Neural progenitor cell (in vitro differentiated cells): ENCODE results near the gene EFCC1. TPM values are rescaled to one million over a fixed set of nuclear protein-coding genes. Genes with fewer than 3 reads are reported as not detected.

Experiments
- DNase-seq: peaks from one replicate; pipeline ENCODE4 v3.0.0-alpha.2; 2016; ENCODE audit warnings: low spot score
- H2AFZ ChIP-seq: fragments of 200-600 bp; sonication (generic); replicated peaks from 2 replicates; pipeline ENCODE4 v1.6.1; 2016; ENCODE audit warnings: antibody characterized with exemption
- H3F3A ChIP-seq: fragments of 200-600 bp; sonication (generic); 2 replicates; pipeline ENCODE4 v1.6.1; 2016; ENCODE audit warnings: antibody characterized with exemption, low read depth
- H3K27ac ChIP-seq: fragments of 200-600 bp; sonication (generic); 2 replicates; pipeline ENCODE4 v1.5.1; 2016; ENCODE audit warnings: mild to moderate bottlenecking
- H3K27me3 ChIP-seq: fragments of 200-600 bp; sonication (generic); 2 replicates; pipeline ENCODE4 v1.6.1; 2016; ENCODE audit warnings: mild to moderate bottlenecking, moderate library complexity
- H3K36me3 ChIP-seq: fragments of 200-600 bp; sonication (generic); 2 replicates; pipeline ENCODE4 v1.5.1; 2016
- H3K4me1 ChIP-seq: fragments of 200-600 bp; sonication (generic); 2 replicates; pipeline ENCODE4 v1.6.1; 2016; ENCODE audit warnings: mixed run types
- H3K4me2 ChIP-seq: fragments of 200-600 bp; sonication (generic); 2 replicates; pipeline ENCODE4 v1.6.1; 2016
- H3K4me3 ChIP-seq: fragments of 200-600 bp; sonication (generic); 2 replicates; pipeline ENCODE4 v1.5.1; 2016
- H3K79me2 ChIP-seq: fragments of 200-600 bp; sonication (generic); 2 replicates; pipeline ENCODE4 v1.6.1; 2016; ENCODE audit warnings: low read depth
- H3K9ac ChIP-seq: fragments of 200-600 bp; sonication (generic); 2 replicates; pipeline ENCODE4 v1.6.1; 2016
- H3K9me3 ChIP-seq: fragments of 200-600 bp; sonication (generic); 2 replicates; pipeline ENCODE4 v1.5.1; 2016; ENCODE audit warnings: low read depth
- H4K20me1 ChIP-seq: fragments of 200-600 bp; sonication (generic); 2 replicates; pipeline ENCODE4 v1.6.1; 2016; ENCODE audit warnings: low read depth
- H3K27ac Mint-ChIP-seq: 3 replicates; pipeline ENCODE4 v1.8.0; 2021; ENCODE audit warnings: mixed read lengths
- H3K27me3 Mint-ChIP-seq: 2 replicates; pipeline ENCODE4 v1.8.0; 2022; ENCODE audit warnings: low read depth, mild to moderate bottlenecking, inconsistent platforms, moderate library complexity, mixed read lengths; ENCODE audit not compliant: insufficient read depth
- H3K36me3 Mint-ChIP-seq: 3 replicates; pipeline ENCODE4 v1.8.0; 2021; ENCODE audit warnings: mixed read lengths
- H3K4me1 Mint-ChIP-seq: 3 replicates; pipeline ENCODE4 v1.8.0; 2021; ENCODE audit warnings: mixed read lengths
- H3K4me3 Mint-ChIP-seq: 3 replicates; pipeline ENCODE4 v1.8.0; 2021; ENCODE audit warnings: mild to moderate bottlenecking, moderate library complexity, mixed read lengths
- H3K9me3 Mint-ChIP-seq: 3 replicates; pipeline ENCODE4 v1.8.0; 2020; ENCODE audit warnings: mixed read lengths
- EZH2 ChIP-seq: fragments of 200-600 bp; sonication (generic); IDR thresholded peaks from 2 replicates; pipeline ENCODE4 v1.6.1; 2017; ENCODE audit warnings: antibody characterized with exemption, mild to moderate bottlenecking, moderate library complexity
- EZH2phosphoT487 ChIP-seq: fragments of 200-600 bp; sonication (generic); IDR thresholded peaks from 2 replicates; pipeline ENCODE4 v1.6.1; 2017; ENCODE audit warnings: antibody characterized with exemption
- total RNA-seq: library from RNA; depleted of rRNA; stranded (reverse); fragments of >200 nt; gene quantifications from 2 replicates; pipeline ENCODE4 v1.2.3, GENCODE V29; 2015; ENCODE audit warnings: low replicate concordance
- TF ChIP-seq, protein P1 (sequence below): fragments of 200-600 bp; sonication (generic); IDR thresholded peaks from 2 replicates; pipeline ENCODE4 v1.5.1; 2017; ENCODE audit warnings: antibody characterized with exemption, mild to moderate bottlenecking

EFCC1 gene
- total RNA-seq, 1 donor from 2014 or later: 1.1 TPM

DNA sequence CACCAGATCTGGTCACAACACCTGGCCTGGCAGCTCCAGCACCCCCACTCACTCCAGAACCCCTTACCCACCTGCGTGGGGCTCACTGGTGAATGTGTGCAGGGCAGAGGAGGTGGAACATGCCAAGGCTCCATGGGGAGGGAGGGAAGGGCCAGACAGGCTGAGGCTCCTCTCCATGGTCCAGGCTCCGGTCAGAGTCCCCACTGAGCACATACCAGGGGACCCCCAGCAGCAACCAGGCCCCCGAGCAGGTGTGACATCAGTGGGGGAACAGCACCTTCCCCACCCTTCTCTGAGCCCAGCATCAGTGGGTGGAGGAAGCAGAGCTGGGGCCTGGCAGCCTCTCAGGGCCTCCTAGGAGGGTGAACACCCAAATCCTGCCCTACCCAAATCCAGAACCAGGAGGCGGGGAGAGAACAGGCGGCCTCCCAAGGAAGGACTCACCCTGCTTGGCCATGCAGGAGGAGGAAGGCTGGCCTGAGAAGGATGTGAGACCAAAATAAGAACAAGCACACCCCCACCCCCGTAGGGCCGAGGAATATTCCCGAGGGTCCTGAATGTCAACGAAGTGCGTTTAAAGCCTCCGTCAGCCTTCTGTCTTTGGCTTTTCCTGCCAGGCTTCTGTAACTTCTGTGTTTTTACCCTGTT, 58.3 kb downstream of the EFCC1 start:
- DNase-seq: no peak
- TF ChIP-seq, protein P1, sequence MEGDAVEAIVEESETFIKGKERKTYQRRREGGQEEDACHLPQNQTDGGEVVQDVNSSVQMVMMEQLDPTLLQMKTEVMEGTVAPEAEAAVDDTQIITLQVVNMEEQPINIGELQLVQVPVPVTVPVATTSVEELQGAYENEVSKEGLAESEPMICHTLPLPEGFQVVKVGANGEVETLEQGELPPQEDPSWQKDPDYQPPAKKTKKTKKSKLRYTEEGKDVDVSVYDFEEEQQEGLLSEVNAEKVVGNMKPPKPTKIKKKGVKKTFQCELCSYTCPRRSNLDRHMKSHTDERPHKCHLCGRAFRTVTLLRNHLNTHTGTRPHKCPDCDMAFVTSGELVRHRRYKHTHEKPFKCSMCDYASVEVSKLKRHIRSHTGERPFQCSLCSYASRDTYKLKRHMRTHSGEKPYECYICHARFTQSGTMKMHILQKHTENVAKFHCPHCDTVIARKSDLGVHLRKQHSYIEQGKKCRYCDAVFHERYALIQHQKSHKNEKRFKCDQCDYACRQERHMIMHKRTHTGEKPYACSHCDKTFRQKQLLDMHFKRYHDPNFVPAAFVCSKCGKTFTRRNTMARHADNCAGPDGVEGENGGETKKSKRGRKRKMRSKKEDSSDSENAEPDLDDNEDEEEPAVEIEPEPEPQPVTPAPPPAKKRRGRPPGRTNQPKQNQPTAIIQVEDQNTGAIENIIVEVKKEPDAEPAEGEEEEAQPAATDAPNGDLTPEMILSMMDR: no peak
- TF ChIP-seq EZH2phosphoT487: no peak
- no peak for TF ChIP-seq EZH2
- H3K27ac Mint-ChIP-seq: no peak overlapping the region

DNA sequence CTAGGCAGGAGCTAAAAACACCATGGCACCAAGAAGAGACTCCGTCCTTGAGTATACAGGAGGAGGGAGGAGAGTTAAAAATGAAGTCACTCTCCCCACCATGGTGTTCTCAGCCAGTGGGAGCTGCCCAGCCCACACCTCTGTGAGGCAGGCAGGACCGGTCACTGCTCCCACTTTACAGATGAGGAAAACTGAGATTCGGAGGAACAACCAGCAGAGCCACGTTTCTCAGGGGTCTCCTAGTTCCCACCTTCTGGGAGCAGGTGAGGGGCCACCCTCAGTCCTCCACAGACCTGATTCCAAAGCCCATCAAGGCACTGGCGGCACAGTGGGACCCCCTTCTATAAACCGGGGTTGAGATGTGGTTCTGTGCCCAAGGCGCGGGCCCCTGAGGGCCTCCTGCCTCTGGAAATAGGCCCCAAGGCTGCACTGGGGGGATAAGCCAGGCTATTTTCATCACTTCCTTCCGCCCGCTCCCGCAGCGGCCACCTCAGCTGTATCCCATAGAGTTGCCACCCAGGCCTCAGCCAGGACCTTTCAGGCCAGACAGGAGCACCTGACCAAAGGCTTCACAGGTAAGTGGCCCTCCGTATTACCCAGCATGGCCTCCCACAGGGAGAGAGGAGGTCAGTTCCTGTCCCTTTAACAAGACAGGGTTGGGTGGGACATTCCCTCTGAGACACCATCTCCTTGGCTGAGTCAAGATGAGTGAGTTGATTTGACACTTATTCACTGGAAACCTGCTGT, 59.3 kb downstream of the EFCC1 start, which contains the start of gene GP9:
Gene GP9, plus strand, starts transcription at position 504 of the 747 bp plus-strand sequence. CDS start 961 bp downstream, outside the sequence.
- peaks cover 6% of the 10 kb centered on the region for H3K27me3 Mint-ChIP-seq
- H3K9me3 ChIP-seq: no peaks in the 10 kb centered on the region
- no peak within 1 kb of the TSS for H3K4me2 ChIP-seq
- no peak within 1 kb of the TSS for H3K4me3 ChIP-seq
- TF ChIP-seq EZH2 (no peak), EZH2phosphoT487 (no peak)
- TF ChIP-seq, protein P1: no peak
- H3F3A ChIP-seq: no peaks in the 10 kb centered on the region
- H3K36me3 Mint-ChIP-seq: no peaks in the 10 kb centered on the region
- H3K79me2 ChIP-seq: no peaks in the 10 kb centered on the region
- H2AFZ ChIP-seq: no peak within 1 kb of the TSS
- no peaks in the 10 kb centered on the region for H3K27me3 ChIP-seq
- H3K9ac ChIP-seq: no peak within 1 kb of the TSS
- no peaks in the 10 kb centered on the region for H3K36me3 ChIP-seq
- H3K9me3 Mint-ChIP-seq: no peaks in the 10 kb centered on the region
- no peak for DNase-seq
- no peak within 1 kb of the TSS for H3K27ac ChIP-seq
- no peak within 1 kb of the TSS for H3K4me3 Mint-ChIP-seq
- no peaks in the 10 kb centered on the region for H3K4me1 ChIP-seq
- H4K20me1 ChIP-seq: no peaks in the 10 kb centered on the region
- H3K27ac Mint-ChIP-seq: no peak within 1 kb of the TSS
- H3K4me1 Mint-ChIP-seq: peaks cover 13% of the 10 kb centered on the region

More for the DNA sequence above, 58.3 kb downstream of the EFCC1 start:
- Histone ChIP-seq H3K9ac (no peak overlapping the region), H3K79me2 (no peaks in the 10 kb centered on the region), H3K27ac (no peak overlapping the region), H3K4me1 (no peaks in the 10 kb centered on the region), H3F3A (no peaks in the 10 kb centered on the region), H3K4me2 (no peak overlapping the region), H4K20me1 (no peaks in the 10 kb centered on the region), H2AFZ (no peak overlapping the region), H3K36me3 (no peaks in the 10 kb centered on the region), H3K27me3 (no peaks in the 10 kb centered on the region), H3K9me3 (no peaks in the 10 kb centered on the region), H3K4me3 (no peak overlapping the region)
- Mint-ChIP-seq H3K27me3 (peaks cover 2% of the 10 kb centered on the region), H3K9me3 (no peaks in the 10 kb centered on the region), H3K4me3 (no peak overlapping the region), H3K4me1 (peaks cover 22% of the 10 kb centered on the region), H3K36me3 (no peaks in the 10 kb centered on the region)

GRCh38 chr3:129061023-129061887, 60.2 kb downstream of the EFCC1 start:
- no peaks in the 10 kb centered on the region for H3K79me2 ChIP-seq
- H3K36me3 Mint-ChIP-seq: no peaks in the 10 kb centered on the region
- no peak overlapping the region for H3K4me3 ChIP-seq
- H3K36me3 ChIP-seq: no peaks in the 10 kb centered on the region
- H3K4me3 Mint-ChIP-seq: no peak overlapping the region
- no peaks in the 10 kb centered on the region for H4K20me1 ChIP-seq
- no peaks in the 10 kb centered on the region for H3F3A ChIP-seq
- H3K4me1 Mint-ChIP-seq: peaks cover 11% of the 10 kb centered on the region
- no peaks in the 10 kb centered on the region for H3K27me3 ChIP-seq
- H3K4me2 ChIP-seq: no peak overlapping the region
- peaks cover 6% of the 10 kb centered on the region for H3K27me3 Mint-ChIP-seq
- TF ChIP-seq EZH2phosphoT487 (no peak), EZH2 (no peak)
- TF ChIP-seq, protein P1: no peak
- no peaks in the 10 kb centered on the region for H3K4me1 ChIP-seq
- H3K9ac ChIP-seq: no peak overlapping the region
- no peak overlapping the region for H2AFZ ChIP-seq
- no peak overlapping the region for H3K27ac ChIP-seq
- H3K27ac Mint-ChIP-seq: no peak overlapping the region
- DNase-seq: no peak
- H3K9me3 Mint-ChIP-seq: no peaks in the 10 kb centered on the region
- no peaks in the 10 kb centered on the region for H3K9me3 ChIP-seq
